Measurements from ENCODE around the gene ABHD8.

The ABHD8 gene

GRCh38 chr19:17320435-17320834, 17.2 kb upstream of the ABHD8 start:
- Histone ChIP-seq H3K4me1 (ENCODE audit: control insufficient read depth, low read length) (peaks cover 11% of the 10 kb centered on the region), H3K4me3 (ENCODE audit: low read length) (no peak overlapping the region), H3K27ac (ENCODE audit: low read depth, low read length) (no peak overlapping the region), H4K20me1 (ENCODE audit: control insufficient read depth, insufficient read depth, low read depth, low read length) (no peaks in the 10 kb centered on the region), H3K36me3 (ENCODE audit: control insufficient read depth, low read length) (peaks cover 37% of the 10 kb centered on the region), H3K27me3 (ENCODE audit: control insufficient read depth, low read length) (no peaks in the 10 kb centered on the region), H3K4me2 (ENCODE audit: low read length) (no peak overlapping the region), H3F3A (ENCODE audit: control insufficient read depth, insufficient read depth) (no peaks in the 10 kb centered on the region), H3K9me2 (replicated peaks; ENCODE audit: control insufficient read depth, low read length) (no peaks in the 10 kb centered on the region), H3K9me3 (ENCODE audit: control insufficient read depth, insufficient read depth, low read length) (no peaks in the 10 kb centered on the region), H3K79me2 (ENCODE audit: control insufficient read depth, low read length) (no peaks in the 10 kb centered on the region)
- TF ChIP-seq EZH2phosphoT487 (IDR thresholded peaks at IDR 0.05; ENCODE audit: borderline replicate concordance, low read length) (no peak), CTCF (IDR thresholded peaks at IDR 0.05; ENCODE audit: low read depth, low read length, poor library complexity, severe bottlenecking) (no peak)

GRCh38 chr19:17319473-17320238, 16.4 kb upstream of the ABHD8 start:
- no peak for TF ChIP-seq EZH2phosphoT487 (IDR thresholded peaks at IDR 0.05; ENCODE audit: borderline replicate concordance, low read length)
- no peak for TF ChIP-seq CTCF (IDR thresholded peaks at IDR 0.05; ENCODE audit: low read depth, low read length, poor library complexity, severe bottlenecking)
- H3K9me2 ChIP-seq (replicated peaks; ENCODE audit: control insufficient read depth, low read length) = no peaks in the 10 kb centered on the region
- no peaks in the 10 kb centered on the region for H3K79me2 ChIP-seq (ENCODE audit: control insufficient read depth, low read length)
- H3K9me3 ChIP-seq (ENCODE audit: control insufficient read depth, insufficient read depth, low read length) = no peaks in the 10 kb centered on the region
- no peaks in the 10 kb centered on the region for H4K20me1 ChIP-seq (ENCODE audit: control insufficient read depth, insufficient read depth, low read depth, low read length)
- no peaks in the 10 kb centered on the region for H3F3A ChIP-seq (ENCODE audit: control insufficient read depth, insufficient read depth)
- peaks cover 40% of the 10 kb centered on the region for H3K36me3 ChIP-seq (ENCODE audit: control insufficient read depth, low read length)
- H3K27ac ChIP-seq (ENCODE audit: low read depth, low read length) = no peak overlapping the region
- no peak overlapping the region for H3K4me2 ChIP-seq (ENCODE audit: low read length)
- H3K4me1 ChIP-seq (ENCODE audit: control insufficient read depth, low read length) = peaks cover 11% of the 10 kb centered on the region
- no peak overlapping the region for H3K4me3 ChIP-seq (ENCODE audit: low read length)
- no peaks in the 10 kb centered on the region for H3K27me3 ChIP-seq (ENCODE audit: control insufficient read depth, low read length)

- no peak overlapping the region for H3K27ac ChIP-seq (ENCODE audit: low read depth, low read length)
- no peaks in the 10 kb centered on the region for H3K27me3 ChIP-seq (ENCODE audit: control insufficient read depth, low read length)
- H3K36me3 ChIP-seq (ENCODE audit: control insufficient read depth, low read length) = peaks cover 47% of the 10 kb centered on the region
- H3K9me2 ChIP-seq (replicated peaks; ENCODE audit: control insufficient read depth, low read length) = no peaks in the 10 kb centered on the region
- H3F3A ChIP-seq (ENCODE audit: control insufficient read depth, insufficient read depth) = no peaks in the 10 kb centered on the region
- no peak for TF ChIP-seq EZH2phosphoT487 (IDR thresholded peaks at IDR 0.05; ENCODE audit: borderline replicate concordance, low read length)
- no peak for TF ChIP-seq CTCF (IDR thresholded peaks at IDR 0.05; ENCODE audit: low read depth, low read length, poor library complexity, severe bottlenecking)
- peaks cover 7% of the 10 kb centered on the region for H3K4me1 ChIP-seq (ENCODE audit: control insufficient read depth, low read length)
- no peak overlapping the region for H3K4me3 ChIP-seq (ENCODE audit: low read length)
- H3K79me2 ChIP-seq (ENCODE audit: control insufficient read depth, low read length) = no peaks in the 10 kb centered on the region; the same call in 1 of the 2 replicates
- H4K20me1 ChIP-seq (ENCODE audit: control insufficient read depth, insufficient read depth, low read depth, low read length) = no peaks in the 10 kb centered on the region
- no peaks in the 10 kb centered on the region for H3K9me3 ChIP-seq (ENCODE audit: control insufficient read depth, insufficient read depth, low read length)
- no peak overlapping the region for H3K4me2 ChIP-seq (ENCODE audit: low read length)
Measured at GRCh38 chr19:17318966-17319365, 15.7 kb upstream of the ABHD8 start.
